Activated CD8-positive, alpha-beta memory T cell treated with anti-CD3 and anti-CD28 coated beads for 48 hours (primary cell): ENCODE measurements around the gene ASB14.
"Not testable (repeated sequence)": the region's sequence is repeated elsewhere in the genome, so short reads cannot be mapped to it uniquely, and the experiment has no call there.

ENCODE experiments used
- DNase-seq, 3 experiments: peaks; one replicate each; pipeline ENCODE4 v3.0.0-alpha.2; 2020; ENCODE audit warnings: low read depth in 2 of 3, low spot score in 2 of 3

Gene ASB14

DNA sequence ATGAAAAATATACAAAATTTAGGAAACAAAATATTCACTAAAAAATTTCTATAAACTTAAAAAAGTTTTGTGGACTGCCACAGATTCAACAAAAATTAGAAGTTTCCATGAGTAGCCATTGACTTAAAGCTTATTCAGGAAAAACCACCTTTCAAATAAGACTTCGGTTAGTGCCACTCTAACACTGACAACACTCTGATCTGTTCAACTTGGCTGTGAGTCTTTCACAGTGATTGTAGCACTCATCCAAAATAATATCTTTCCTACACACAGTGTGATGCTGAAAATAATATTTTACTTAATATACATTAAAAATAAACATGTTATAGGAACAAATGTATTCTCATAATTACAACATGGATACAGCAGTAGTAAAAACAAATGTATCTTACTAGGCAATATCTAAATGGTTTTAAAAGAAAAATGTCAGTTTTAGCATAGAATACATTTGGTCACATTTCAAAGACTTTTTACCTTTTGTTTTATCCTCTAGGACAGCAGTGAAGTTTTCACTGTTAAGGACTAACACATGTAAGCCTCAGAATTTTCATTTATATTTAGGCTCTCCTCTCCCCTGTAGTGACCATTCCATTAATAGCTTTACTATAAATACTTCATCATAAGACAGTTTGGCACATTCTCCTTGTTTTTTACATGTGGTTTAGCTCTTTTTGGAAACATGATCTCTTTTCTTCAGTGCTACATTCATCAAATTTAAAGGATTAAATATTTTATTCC is at the start of gene ASB14:
TSS of gene ASB14 (minus strand) at position 527 of the 738 bp plus-strand sequence. CDS start 652 bp downstream, outside the sequence.
- no peak for DNase-seq

DNA sequence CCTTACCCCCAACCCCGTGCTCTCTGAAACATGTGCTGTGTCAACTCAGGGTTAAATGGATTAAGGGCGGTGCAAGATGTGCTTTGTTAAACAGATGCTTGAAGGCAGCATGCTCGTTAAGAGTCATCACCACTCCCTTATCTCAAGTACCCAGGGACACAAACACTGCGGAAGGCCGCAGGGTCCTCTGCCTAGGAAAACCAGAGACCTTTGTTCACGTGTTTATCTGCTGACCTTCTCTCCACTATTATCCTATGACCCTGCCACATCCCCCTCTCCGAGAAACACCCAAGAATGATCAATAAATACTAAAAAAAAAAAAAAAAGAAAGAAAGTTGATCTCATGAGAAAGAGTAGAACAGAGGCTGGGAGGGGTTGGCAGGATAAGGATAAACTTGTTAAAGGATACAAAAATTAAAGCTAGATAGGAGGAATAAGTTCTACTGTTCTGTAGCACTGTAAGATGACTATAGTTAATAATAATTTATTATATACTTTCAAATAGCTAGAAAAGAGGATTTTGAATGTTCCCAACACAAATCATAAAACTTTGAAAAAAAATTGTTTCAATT is 46.7 kb upstream of the ASB14 start:
- not testable (repeated sequence) for DNase-seq

DNA sequence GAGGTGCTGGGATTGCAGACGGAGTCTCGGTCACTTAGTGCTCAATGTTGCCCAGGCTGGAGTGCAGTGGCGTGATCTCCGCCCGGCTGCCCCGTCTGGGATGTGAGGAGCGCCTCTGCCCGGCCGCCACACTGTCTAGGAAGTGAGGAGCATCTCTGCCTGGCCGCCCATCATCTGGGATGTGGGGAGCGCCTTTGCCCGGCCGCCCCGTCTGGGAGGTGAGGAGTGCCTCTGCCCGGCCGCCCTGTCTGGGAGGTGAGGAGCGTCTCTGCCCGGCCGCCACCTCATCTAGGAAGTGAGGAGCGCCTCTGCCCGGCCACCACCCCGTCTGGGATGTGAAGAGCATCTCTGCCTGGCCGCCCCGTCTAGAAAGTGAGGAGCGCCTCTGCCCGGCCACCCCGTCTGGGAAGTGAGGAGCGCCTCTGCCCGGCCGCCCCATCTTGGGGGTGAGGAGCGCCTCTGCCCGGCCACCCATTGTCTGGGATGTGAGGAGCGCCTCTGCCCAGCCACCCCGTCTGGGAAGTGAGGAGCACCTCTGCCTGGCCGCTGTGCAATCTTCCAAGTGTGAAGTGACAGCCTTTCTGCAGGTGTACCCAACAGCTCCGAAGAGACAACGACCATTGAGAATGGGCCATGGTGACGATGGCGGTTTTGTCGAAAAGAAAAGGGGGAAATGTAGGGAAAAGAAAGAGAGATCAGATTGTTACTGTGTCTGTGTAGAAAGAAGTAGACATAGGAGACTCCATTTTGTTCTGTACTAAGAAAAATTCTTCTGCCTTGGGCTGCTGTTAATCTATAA is 46.0 kb upstream of the ASB14 start:
- DNase-seq, result not testable (repeated sequence)

DNA sequence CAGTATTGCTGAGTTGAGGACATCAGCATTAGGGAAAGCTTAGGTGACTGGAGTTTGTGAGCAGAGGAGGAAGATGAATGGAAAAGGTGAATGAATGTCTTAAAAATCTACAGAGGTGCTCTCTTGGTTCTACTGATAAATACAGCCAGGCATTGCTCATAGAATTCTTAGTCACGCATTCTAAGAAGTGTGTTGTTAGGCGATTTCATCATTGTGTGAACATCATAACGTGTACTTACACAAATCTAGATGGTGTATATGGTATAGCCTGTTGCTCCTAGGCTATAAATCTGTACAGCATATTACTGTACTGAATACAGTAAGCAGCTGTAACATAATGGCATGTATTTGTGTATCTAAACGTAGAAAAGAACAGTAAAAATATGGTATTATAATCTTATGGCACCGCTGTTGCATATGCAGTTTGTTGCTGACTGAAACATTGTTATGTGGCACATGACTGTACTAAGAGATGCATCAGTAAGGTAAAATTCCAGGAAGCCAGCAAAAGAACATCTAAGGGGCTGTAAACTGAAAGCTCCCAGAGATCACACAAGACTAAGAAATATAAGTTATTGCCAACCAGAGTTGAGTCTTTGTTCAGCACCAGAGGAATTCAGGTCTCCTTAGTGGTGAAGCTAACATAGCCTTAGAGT is 42.9 kb upstream of the ASB14 start:
- no peak for DNase-seq

DNA sequence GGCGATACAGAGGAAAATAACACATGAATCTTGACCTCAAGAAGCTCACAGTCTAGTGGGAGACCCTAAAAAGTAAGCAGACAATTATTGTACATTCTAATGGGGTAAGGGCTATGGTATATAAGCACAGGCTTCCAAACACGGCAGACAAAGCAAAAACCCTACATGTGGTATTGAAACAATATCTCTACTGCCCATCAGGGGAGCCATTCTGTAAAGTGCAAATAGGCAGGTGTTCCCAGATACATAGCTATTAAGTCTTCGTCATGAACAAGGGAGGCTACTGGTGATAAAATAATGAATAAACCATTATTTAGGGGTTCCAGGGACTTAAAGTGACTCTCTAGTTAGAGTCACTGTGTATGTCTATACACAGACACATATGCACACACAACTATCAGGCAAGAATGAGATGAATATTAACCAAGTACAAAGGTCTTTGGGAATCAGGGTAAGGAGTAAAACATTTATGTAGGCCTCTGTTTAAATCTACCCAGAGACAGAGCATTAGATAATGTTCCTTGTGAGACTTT is 38.7 kb upstream of the ASB14 start:
- DNase-seq, result no peak

DNA sequence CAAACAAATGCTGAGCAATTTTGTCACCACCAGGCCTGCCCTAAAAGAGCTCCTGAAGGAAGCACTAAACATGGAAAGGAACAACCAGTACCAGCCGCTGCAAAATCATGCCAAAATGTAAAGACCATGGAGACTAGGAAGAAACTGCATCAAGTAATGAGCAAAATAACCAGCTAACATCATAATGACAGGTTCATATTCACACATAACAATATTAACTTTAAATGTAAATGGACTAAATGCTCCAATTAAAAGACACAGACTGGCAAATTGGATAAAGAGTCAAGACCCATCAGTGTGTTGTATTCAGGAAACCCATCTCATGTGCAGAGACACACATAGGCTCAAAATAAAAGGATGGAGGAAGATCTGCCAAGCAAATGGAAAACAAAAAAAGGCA is 34.0 kb upstream of the ASB14 start:
- DNase-seq, result not testable (repeated sequence)

DNA sequence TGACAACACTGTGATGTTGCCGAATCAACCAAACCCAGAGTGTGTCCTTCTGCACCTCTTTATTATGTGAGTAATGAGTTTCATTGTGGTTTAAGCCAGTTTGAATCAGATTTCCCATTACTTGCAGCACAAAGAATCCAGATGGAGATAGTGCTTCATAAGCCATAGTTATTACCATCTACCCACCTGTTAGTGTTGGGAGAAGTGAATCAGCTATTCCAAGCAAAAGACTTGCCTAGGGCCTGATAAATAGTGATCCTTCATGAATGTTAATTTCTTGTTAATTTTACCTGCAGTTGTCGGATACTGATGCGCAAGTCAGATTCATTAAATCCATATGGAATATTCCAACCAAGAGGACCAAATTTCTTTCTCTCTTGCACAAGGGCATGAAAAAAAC is 21.7 kb upstream of the ASB14 start:
- DNase-seq, result no peak

DNA sequence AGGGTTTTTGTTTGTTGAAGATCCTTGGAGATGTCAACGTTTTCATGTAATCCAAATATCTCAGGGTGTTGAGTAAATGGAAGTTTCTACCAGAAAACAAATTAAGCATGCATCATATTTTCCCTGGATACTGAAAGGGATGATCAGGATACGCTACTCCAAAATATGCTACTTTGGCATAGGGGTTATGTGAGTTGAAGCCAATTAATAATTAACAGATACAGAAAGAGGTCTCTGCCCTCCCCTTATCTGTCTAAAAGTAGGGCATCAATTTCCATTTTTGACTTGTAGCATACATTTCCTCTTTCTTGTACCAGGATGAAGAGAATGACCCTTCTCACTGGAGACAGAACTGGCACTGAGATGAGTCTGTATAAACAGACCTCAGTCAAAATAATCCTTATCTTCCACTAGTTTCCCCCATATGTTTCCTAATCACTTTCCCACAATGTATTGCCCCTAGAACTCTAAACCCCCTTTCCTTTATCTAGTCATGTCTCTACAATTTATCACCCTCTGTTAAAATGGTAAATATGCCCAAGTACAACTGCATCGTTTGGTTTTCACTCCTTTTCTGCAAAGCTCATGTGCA is 17.4 kb upstream of the ASB14 start:
- DNase-seq, result no peak

DNA sequence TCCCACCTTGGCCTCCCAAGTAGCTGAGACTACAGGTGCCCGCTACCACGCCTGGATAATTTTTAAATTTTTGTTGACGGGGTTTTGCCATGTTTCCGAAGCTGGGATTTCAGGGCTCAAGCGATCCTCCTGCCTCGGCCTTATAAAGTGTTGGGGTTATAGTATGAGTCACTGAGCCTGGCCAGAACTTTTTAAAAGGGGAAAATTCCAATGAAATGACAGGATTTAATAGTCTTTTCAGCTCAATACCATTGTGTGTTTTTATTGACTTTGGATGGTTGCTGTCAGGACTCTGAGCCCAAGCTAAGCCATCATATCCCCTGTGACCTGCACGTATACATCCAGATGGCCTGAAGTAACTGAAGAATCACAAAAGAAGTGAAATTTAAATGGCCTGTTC is 11.0 kb upstream of the ASB14 start:
- not testable (repeated sequence) for DNase-seq

DNA sequence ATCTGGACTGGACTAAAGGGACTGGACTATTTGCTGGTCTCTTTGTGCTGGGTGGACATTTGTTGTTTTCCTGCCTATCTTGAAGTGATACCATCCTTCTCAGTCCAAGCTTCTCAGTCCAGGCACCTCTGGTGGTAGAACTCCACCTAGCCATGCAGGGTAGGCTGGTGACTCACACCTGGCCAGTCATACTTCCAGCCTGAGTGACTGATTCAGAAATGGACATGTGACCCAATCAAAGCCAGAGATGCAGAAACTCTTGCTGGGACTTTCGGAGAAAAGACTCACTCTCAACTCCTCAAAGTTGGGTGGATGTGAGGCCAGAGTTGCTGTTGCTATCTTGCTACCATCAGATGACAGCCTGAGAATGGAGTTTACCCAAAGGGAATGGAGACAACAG is 5.6 kb upstream of the ASB14 start:
- no peak for DNase-seq

DNA sequence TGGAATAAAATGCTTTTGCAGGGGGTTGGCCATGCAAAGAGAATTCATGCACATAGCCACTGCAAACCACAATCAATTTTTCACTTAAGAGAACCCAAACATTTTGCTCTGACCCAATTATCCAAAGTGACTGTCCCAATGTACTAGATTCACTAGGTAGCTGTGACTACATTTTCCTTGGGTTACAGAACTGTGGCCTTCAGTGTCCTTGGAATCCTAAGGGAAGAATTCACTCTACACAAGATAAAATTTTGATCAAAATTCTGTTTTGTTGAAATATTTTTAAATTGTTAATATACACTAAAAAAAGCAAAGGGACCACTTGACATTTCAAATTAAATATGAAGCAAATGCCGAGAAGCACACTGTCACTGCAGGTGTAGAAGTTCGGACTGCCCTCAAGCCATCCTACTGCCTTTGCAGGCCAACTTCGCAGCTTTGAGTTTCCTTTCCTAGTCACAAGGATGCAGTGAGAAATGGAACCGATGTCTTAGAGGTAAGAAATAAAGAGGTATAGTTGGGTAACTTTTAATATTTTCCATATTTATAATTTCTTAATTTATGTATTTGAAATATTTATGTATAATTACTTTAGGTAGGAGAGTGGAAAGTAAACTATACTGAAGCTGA is 527 bp upstream of the ASB14 start:
- DNase-seq, result no peak

DNA sequence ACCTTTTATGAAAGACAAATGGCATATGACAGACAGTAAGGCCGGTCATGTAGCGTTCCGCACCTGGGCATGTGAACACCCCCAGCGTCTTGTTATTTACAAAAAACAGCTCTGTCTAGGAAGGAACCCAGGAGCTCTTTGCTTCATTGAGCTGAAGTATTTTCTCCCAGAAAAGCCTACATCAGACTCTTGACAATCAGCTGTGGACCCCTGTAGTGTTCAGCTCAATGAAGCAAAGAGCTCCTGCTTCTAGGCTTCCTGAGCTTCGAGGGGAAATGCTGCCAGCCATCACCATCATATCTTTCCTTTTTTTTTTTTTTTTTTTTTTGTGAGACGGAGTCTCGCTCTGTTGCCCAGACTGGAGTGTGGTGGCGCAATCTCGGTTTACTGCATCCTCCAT is 4.1 kb downstream of the ASB14 start:
- DNase-seq, result no peak

DNA sequence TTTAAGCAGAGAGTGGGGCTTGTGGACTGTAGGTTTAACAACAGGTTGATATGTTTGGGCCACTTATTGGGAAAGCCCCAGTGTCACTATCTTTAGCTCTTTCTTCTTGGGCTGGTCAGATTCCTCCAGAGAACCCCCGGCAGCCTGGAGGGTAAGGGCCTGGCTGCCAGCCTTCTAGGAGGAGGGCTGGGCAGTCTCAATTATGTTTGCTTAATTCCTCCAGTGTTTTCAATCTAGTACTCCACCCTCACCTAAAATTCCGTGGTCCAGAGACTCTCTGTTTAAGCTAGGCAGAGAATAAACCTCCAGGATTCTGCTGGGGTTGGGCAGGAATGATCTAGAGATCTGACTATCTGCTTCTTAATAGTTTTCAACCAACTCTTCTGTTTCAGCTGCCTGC is 5.3 kb downstream of the ASB14 start:
- no peak for DNase-seq

DNA sequence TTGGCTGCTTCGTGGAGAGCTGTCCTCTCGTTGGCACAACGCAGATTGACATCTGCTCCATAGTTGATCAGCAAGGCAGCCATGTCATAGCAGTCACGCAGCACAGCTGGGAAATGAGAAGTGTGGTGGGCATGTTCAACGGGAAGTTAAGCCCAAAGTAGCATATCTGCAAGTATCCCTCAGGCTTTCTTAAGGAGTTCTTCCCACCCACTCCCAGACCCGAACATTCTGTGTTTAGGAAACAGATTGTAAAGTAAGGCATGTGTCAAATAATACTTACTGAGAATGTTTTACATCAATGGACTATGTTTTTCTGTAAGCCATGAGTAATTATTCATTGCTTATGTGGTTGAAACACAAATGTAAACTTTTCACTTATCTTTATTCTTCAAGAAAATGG is 9.2 kb downstream of the ASB14 start:
- no peak for DNase-seq

DNA sequence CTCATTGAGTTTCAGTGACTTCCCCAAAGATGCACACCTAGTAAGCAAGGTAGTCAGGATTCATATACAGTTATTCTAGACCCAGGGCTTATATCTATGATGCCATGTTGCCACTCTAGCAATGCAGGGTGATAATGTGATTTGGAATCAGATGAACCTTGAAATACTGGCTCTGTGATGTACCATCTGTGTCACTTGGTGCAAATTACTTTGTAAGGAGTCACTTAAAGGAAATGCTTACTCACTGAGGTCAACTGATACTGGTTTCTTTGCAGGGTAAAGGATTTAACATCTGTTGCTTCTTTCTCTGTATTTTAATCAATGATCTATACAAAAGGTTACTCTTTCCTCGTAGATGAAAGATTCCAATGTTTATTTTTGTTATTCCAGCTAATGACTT is 10.8 kb downstream of the ASB14 start:
- no peak for DNase-seq

DNA sequence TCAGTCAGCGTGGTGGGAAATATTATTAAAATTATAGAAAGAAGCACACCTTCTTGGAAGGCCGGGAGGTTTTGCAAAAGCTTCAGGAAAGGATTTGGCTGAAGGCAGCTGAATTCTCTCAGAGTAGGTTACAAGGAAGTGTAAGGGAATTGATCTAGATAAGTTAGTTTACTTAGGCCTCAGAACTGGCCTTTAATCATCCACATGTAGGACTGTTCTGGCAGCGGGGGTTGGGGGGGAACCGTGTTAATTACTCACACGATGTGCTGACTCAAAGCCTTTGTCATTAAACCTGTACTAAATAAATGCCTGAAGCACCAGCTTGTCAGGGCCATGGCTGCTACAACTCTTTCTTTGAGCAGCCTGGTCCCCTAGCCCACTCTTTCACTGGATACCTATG is 12.8 kb downstream of the ASB14 start:
- no peak for DNase-seq

DNA sequence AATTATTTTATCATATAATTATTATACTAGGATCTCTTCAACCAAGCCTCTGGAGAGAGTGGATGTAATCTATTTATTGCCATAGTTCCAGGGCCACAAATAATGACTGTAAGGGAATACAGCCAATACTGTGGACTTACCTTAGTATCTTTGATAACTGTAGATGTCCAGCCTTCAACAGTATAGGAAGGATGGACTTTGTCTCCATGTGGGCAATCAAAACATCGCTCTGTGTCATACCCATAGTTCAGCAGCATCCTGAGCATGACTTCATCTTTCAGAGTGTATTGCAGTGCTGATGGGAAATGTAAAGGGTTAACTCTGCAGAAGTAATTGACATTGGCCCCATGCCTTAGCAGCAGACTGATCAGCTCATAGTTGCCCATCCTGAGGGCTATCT is 14.2 kb downstream of the ASB14 start:
- DNase-seq, result no peak

DNA sequence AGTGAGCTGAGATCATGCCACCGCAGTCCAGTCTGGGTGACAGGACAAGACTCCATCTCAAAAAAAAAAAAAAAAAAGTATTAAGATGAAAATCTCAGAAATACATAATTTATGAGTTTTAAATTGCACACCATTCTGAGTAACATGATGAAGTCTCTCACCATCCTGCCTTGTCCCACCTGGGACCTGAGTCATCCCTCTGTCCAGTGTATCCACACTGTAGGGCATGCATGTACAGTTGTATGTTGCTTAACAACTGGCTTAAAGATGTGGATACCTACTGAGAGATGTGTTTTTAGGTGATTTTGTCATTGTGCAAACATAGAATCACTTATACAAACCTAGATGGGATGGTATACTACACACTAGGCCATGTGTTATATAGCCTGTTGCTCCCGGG is 17.1 kb downstream of the ASB14 start:
- DNase-seq, result no peak

DNA sequence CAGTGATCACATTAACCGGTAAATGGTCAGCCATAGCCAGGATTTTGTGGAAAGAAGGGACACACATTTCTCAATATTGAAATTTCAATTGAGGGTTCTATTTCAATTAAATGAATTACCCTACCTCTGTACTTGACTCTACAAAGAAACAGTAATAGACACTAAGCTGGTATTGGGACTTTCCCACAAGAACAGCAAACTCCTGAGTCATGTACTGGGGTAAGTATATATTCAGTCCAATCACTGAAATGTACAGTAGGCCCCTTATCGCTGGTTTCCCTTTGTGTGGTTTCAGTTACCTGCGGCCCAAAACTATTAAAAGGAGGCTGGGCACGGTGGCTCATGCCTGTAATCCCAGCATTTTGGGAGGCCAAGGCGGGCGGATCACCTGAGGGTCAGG is 17.6 kb downstream of the ASB14 start:
- DNase-seq, result no peak

DNA sequence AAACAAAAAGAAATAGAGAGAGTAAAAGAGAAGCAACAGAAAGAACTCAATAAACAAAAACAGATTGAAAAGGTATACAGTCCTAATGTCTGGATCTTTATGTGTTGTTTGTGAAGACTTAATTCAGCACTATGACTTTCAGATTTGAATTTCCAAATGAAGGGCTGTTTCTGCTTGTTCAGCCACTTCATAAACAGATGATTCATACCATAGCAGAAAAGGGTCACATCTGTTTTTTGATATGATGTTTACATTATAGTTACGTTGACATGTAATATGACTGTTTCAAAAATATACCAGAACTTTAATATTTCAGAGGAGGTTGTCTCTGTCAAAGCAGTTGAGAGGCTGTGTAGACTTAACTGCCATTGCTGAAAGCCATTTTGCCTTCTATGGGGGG is 24.1 kb downstream of the ASB14 start:
- DNase-seq, result no peak

DNA sequence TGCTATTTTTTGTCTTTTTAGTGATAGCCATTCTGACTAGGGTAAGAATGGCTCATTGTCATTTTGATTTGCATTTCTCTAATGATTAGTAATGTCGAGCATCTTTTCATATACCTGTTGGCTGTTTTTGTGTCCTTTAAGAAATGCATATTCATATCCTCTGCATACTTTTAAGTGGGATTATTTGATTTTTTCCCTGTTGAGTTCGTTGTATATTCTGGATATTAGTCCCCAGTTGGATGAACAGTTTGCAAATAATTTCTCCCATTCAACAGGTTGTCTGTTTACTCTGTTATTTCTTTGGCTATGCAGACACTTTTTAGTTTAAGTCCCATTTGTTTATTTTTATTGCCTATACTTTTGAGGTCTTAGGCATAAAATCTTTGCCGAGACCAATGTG is 30.6 kb downstream of the ASB14 start:
- no peak for DNase-seq
